ENCODE results near the gene KRTAP21-3.

GRCh38 chr21:30713766-30714165 lies 4.8 kb downstream of the KRTAP21-3 start:
- no peak for TF ChIP-seq SREBF2 (IDR thresholded peaks at IDR 0.05)
- TF ChIP-seq CTCF (IDR thresholded peaks at IDR 0.05) = no peak
- no peak for TF ChIP-seq HMGXB4 (CRISPR knock-in tag; IDR thresholded peaks at IDR 0.05; ENCODE audit: borderline replicate concordance)

All from A549 (cell line).